ENCODE measurements around the gene DLEC1. TPM values are rescaled to one million over a fixed set of nuclear protein-coding genes. Genes with fewer than 3 reads are reported as not detected.

DLEC1 gene
- total RNA-seq, 2 donors from 2014 or later = 3.9 to 6.0 TPM

DNA sequence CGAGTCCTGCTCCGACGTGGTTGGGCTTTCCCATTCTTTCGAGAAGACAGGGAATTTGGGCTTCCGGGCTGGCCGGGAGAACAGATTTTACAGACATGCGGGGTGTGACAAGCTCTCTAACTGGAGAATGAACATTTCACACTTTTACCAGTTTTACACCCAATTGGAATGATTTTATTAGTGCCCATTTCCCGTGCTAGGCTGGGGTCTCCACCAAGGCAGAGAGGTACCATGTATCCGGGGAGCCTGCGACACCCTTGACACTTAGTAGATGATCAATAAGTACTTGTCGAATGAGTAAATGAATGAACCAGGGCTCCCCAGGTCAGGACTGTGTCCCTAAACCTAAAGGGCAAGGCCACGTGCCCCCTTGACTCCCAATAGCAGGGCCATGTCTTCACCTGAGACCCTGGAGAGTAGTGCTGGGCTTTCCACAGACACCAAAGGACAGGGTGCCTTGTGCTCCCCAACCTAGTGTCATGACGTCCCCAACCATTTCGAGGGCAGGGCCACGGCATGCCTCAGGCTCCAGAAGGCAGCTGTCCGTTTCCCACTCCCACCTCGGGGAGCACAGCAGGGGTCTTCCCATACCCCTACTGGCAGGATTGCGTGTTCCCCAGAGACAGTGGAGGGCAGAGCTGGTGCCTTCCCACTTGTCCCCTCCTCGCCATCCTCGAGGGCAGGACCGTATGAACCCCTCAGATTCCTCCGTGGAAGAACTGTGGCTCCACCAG is 98.8 kb downstream of the DLEC1 start:
- Histone ChIP-seq H3K9me3 (ENCODE audit: control insufficient read depth, low read length) (no peaks in the 10 kb centered on the region), H3K36me3 (ENCODE audit: control insufficient read depth, insufficient read depth, low read length) (peaks cover 30% of the 10 kb centered on the region), H3K9ac (ENCODE audit: extremely low read depth, low read length, poor library complexity, severe bottlenecking) (peak overlapping the region; percentile 62), H3K4me1 (ENCODE audit: control insufficient read depth, insufficient read depth, low read length) (peaks cover 9% of the 10 kb centered on the region), H3K4me3 (ENCODE audit: low read length) (peak overlapping the region; percentile 88), H3K27me3 (ENCODE audit: control insufficient read depth, insufficient read depth, low read length, poor library complexity, severe bottlenecking) (no peaks in the 10 kb centered on the region), H3K27ac (ENCODE audit: low read depth, low read length) (peak overlapping the region; percentile 76)
- peak overlapping the region; percentile 92 for H3K27ac Mint-ChIP-seq
- peak; percentile 79 for DNase-seq
- peak overlapping the region; percentile 85 for H3K4me3 Mint-ChIP-seq
- H3K9me3 Mint-ChIP-seq = no peaks in the 10 kb centered on the region
- TF ChIP-seq, protein P1, sequence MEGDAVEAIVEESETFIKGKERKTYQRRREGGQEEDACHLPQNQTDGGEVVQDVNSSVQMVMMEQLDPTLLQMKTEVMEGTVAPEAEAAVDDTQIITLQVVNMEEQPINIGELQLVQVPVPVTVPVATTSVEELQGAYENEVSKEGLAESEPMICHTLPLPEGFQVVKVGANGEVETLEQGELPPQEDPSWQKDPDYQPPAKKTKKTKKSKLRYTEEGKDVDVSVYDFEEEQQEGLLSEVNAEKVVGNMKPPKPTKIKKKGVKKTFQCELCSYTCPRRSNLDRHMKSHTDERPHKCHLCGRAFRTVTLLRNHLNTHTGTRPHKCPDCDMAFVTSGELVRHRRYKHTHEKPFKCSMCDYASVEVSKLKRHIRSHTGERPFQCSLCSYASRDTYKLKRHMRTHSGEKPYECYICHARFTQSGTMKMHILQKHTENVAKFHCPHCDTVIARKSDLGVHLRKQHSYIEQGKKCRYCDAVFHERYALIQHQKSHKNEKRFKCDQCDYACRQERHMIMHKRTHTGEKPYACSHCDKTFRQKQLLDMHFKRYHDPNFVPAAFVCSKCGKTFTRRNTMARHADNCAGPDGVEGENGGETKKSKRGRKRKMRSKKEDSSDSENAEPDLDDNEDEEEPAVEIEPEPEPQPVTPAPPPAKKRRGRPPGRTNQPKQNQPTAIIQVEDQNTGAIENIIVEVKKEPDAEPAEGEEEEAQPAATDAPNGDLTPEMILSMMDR (conservative IDR thresholded peaks at IDR 0.05) = peak; percentile 68
- 14 to 31% methylated on average over 12 to 22 of the region's 22 CpGs for WGBS, 2 experiments (ENCODE audit: insufficient coverage in 1 of 2, insufficient read length in 1 of 2)
- H3K27me3 Mint-ChIP-seq (ENCODE audit: insufficient read depth) = no peaks in the 10 kb centered on the region
- peaks cover 27% of the 10 kb centered on the region for H3K36me3 Mint-ChIP-seq (ENCODE audit: low read depth)
- H3K4me1 Mint-ChIP-seq = peaks cover 31% of the 10 kb centered on the region

DNA sequence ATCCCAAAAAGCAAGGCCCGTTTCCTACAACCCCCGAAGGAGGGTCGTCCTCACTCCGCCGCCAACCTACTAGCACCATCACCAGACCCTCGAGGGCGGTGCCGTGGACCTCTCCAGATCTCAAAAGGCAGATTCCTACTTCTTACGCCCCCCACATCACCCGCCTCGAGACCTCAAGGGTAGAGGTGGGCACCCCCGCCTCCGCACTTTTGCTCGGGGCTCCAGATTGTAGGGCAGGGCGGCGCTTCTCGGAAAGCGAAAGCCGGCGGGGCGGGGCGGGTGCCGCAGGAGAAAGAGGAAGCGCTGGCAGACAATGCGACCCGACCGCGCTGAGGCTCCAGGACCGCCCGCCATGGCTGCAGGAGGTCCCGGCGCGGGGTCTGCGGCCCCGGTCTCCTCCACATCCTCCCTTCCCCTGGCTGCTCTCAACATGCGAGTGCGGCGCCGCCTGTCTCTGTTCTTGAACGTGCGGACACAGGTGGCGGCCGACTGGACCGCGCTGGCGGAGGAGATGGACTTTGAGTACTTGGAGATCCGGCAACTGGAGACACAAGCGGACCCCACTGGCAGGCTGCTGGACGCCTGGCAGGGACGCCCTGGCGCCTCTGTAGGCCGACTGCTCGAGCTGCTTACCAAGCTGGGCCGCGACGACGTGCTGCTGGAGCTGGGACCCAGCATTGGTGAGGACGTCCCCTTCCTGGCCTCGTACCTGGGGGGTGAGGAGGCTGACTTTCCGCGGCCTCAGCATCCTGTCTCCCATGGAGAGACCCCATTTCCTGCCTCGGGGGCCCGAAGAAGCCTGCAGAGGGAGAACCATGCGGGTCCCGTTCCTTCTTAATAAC is 99.6 kb downstream of the DLEC1 start, which contains the start of gene MYD88:
TSS of gene MYD88 (plus strand) at position 313 of the 842 bp plus-strand sequence. CDS start at position 353, 40 bp downstream.
- H3K9ac ChIP-seq (ENCODE audit: extremely low read depth, low read length, poor library complexity, severe bottlenecking) = peak within 1 kb of the TSS; percentile 62
- Mint-ChIP-seq H3K9me3 (no peaks in the 10 kb centered on the region), H3K36me3 (ENCODE audit: low read depth) (peaks cover 24% of the 10 kb centered on the region), H3K4me1 (peaks cover 31% of the 10 kb centered on the region), H3K27ac (peak within 1 kb of the TSS; percentile 92), H3K27me3 (ENCODE audit: insufficient read depth) (no peaks in the 10 kb centered on the region), H3K4me3 (peak within 1 kb of the TSS; percentile 85)
- no peaks in the 10 kb centered on the region for H3K9me3 ChIP-seq (ENCODE audit: control insufficient read depth, low read length)
- H3K27me3 ChIP-seq (ENCODE audit: control insufficient read depth, insufficient read depth, low read length, poor library complexity, severe bottlenecking) = no peaks in the 10 kb centered on the region
- WGBS, 2 experiments (ENCODE audit: insufficient coverage in 1 of 2, insufficient read length in 1 of 2) = 8 to 10% methylated on average over 35 to 65 of the region's 65 CpGs
- H3K4me3 ChIP-seq (ENCODE audit: low read length) = peak within 1 kb of the TSS; percentile 88
- peaks cover 27% of the 10 kb centered on the region for H3K36me3 ChIP-seq (ENCODE audit: control insufficient read depth, insufficient read depth, low read length)
- H3K27ac ChIP-seq (ENCODE audit: low read depth, low read length) = peak within 1 kb of the TSS; percentile 76
- H3K4me1 ChIP-seq (ENCODE audit: control insufficient read depth, insufficient read depth, low read length) = peaks cover 9% of the 10 kb centered on the region
- peak; percentile 91 for DNase-seq
- TF ChIP-seq, protein P1 (conservative IDR thresholded peaks at IDR 0.05) = no peak

DNA sequence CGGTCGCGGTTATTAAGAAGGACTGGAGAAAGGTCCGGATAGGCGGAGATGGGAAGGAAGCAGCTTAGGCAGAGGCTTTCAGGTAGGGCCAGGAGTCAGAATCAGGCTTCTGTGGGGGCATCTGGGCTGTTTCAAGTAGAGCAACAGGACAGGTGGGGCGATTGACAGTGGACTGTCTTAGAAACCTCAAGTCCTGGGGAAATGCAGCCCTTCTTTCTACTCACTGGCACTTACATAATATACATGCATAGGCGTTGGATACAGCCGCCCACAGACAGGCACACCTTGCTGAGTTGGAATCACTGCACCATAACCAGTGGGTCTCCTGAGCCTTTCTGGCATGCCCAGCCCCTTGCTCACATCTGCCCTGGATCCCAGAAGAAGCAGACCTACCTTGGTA is 100.2 kb downstream of the DLEC1 start:
- TF ChIP-seq, protein P1 (conservative IDR thresholded peaks at IDR 0.05) = no peak
- H3K36me3 ChIP-seq (ENCODE audit: control insufficient read depth, insufficient read depth, low read length) = peaks cover 20% of the 10 kb centered on the region
- H3K4me3 ChIP-seq (ENCODE audit: low read length) = peak overlapping the region; percentile 88
- H3K4me1 ChIP-seq (ENCODE audit: control insufficient read depth, insufficient read depth, low read length) = peaks cover 9% of the 10 kb centered on the region
- no peak overlapping the region for H3K27ac ChIP-seq (ENCODE audit: low read depth, low read length)
- WGBS, 2 experiments (ENCODE audit: insufficient coverage in 1 of 2, insufficient read length in 1 of 2) = 37 to 56% methylated on average over 4 to 8 of the region's 8 CpGs
- H3K9ac ChIP-seq (ENCODE audit: extremely low read depth, low read length, poor library complexity, severe bottlenecking) = peak overlapping the region; percentile 47
- peaks cover 21% of the 10 kb centered on the region for H3K36me3 Mint-ChIP-seq (ENCODE audit: low read depth)
- no peak overlapping the region for H3K27ac Mint-ChIP-seq
- no peaks in the 10 kb centered on the region for H3K9me3 Mint-ChIP-seq
- peak overlapping the region; percentile 85 for H3K4me3 Mint-ChIP-seq
- DNase-seq = no peak
- H3K27me3 Mint-ChIP-seq (ENCODE audit: insufficient read depth) = no peaks in the 10 kb centered on the region
- H3K4me1 Mint-ChIP-seq = peaks cover 31% of the 10 kb centered on the region
- H3K27me3 ChIP-seq (ENCODE audit: control insufficient read depth, insufficient read depth, low read length, poor library complexity, severe bottlenecking) = no peaks in the 10 kb centered on the region
- H3K9me3 ChIP-seq (ENCODE audit: control insufficient read depth, low read length) = no peaks in the 10 kb centered on the region

All from endodermal cell (in vitro differentiated cells).